GM12878 (cell line): ENCODE measurements around the gene RRBP1. TPM values are rescaled to one million over a fixed set of nuclear protein-coding genes. Genes with fewer than 3 reads are reported as not detected.

Experiments used
- ATAC-seq: fragments of 200-7000 bp; cut with Tn5 transposase; 3 replicates; pipeline ENCODE4 v1.9.1; 2020; ENCODE audit warnings: mild to moderate bottlenecking, moderate library complexity
- BruUV-seq: library from RNA; stranded (reverse); fragments of 400-500 nt; replicated peaks from 2 replicates; lab custom pipeline; 2021; lab: Mats Ljungman, UMichigan
- CTCF ChIA-PET: fragments of 300-600 bp; sonication (Branson Sonifier 250); formaldehyde crosslinking; extraction: SDS; loops from one replicate; lab custom pipeline; 2021; ENCODE audit warnings: inconsistent platforms; lab: Yijun Ruan, JAX
- POLR2A ChIA-PET: fragments of 350-600 bp; formaldehyde crosslinking; extraction: SDS; loops from one replicate; lab custom pipeline; 2021; ENCODE audit warnings: inconsistent platforms; lab: Charles Lee
- RAD21 ChIA-PET: fragments of 300-600 bp; sonication (Branson Sonifier 250); formaldehyde crosslinking; loops from one replicate; lab custom pipeline; 2023; ENCODE audit warnings: antibody characterized with exemption; ENCODE audit not compliant: unreplicated experiment; lab: Charles Lee
- SMC1A ChIA-PET: fragments of 300-600 bp; sonication (Branson Sonifier 250); formaldehyde crosslinking; loops from one replicate; lab custom pipeline; 2023; ENCODE audit not compliant: unreplicated experiment, uncharacterized antibody; lab: Charles Lee
- DNase-seq: peaks from one replicate; pipeline ENCODE4 v3.0.0-alpha.2; 2011; ENCODE audit warnings: low read depth, low spot score
- FAIRE-seq: peaks from 3 replicates; lab custom pipeline; 2011; peaks lifted over from hg19 to GRCh38; lab: Jason Lieb, UNC
- H2AFZ ChIP-seq: 2 replicates; pipeline ENCODE4 v1.6.0; 2011; ENCODE audit warnings: low read depth, low read length, control low read depth; ENCODE audit not compliant: control insufficient read depth
- H3K27ac ChIP-seq: 2 replicates; pipeline ENCODE4 v1.5.1; 2011; ENCODE audit warnings: control low read depth; ENCODE audit not compliant: control insufficient read depth, insufficient read depth
- H3K27me3 ChIP-seq, 2 experiments: replicated peaks in 1 of 2; 2 replicates each; pipeline versions ENCODE4 v1.6.0 to v1.6.1; 2011; ENCODE audit warnings: low read length in 1 of 2; ENCODE audit not compliant: control insufficient read depth in 2 of 2, insufficient read depth in 2 of 2
- H3K36me3 ChIP-seq, 2 experiments: 2 replicates each; pipeline ENCODE4 v1.5.1; 2011; ENCODE audit warnings: low read length in 1 of 2; ENCODE audit not compliant: control insufficient read depth in 2 of 2, insufficient read depth in 2 of 2
- H3K4me1 ChIP-seq: 2 replicates; pipeline ENCODE4 v1.6.1; 2011; ENCODE audit warnings: mild to moderate bottlenecking, low read length, moderate library complexity, mixed read lengths; ENCODE audit not compliant: control insufficient read depth, insufficient read depth
- H3K4me2 ChIP-seq: 2 replicates; pipeline ENCODE4 v1.6.0; 2011; ENCODE audit warnings: control low read depth; ENCODE audit not compliant: control insufficient read depth, insufficient read depth
- H3K4me3 ChIP-seq: fragments of 200-600 bp; sonication (generic); 2 replicates; pipeline ENCODE4 v1.5.1; 2016
- H3K79me2 ChIP-seq: 2 replicates; pipeline ENCODE4 v1.6.0; 2011; ENCODE audit warnings: low read length; ENCODE audit not compliant: control insufficient read depth, insufficient read depth
- H3K9ac ChIP-seq: 2 replicates; pipeline ENCODE4 v1.8.0; 2011; ENCODE audit warnings: low read length, control low read depth, mixed read lengths; ENCODE audit not compliant: control insufficient read depth, insufficient read depth
- H3K9me3 ChIP-seq: replicated peaks from 3 replicates; pipeline ENCODE4 v1.5.1; 2011; ENCODE audit warnings: mild to moderate bottlenecking, low read length; ENCODE audit not compliant: control insufficient read depth, insufficient read depth
- H4K20me1 ChIP-seq: 2 replicates; pipeline ENCODE4 v1.6.0; 2011; ENCODE audit not compliant: control insufficient read depth, insufficient read depth
- ATF7 ChIP-seq: fragments of 450-650 bp; IDR thresholded peaks from 2 replicates; pipeline ENCODE4 v1.6.1; 2016; ENCODE audit warnings: low read depth, mild to moderate bottlenecking
- HDGF ChIP-seq: fragments of 450-650 bp; IDR thresholded peaks from 2 replicates; pipeline ENCODE4 v1.6.1; 2016; ENCODE audit warnings: antibody characterized with exemption
- JUND ChIP-seq: IDR thresholded peaks from 2 replicates; pipeline ENCODE4 v1.6.1; 2012; ENCODE audit warnings: low read depth, mild to moderate bottlenecking, low read length, improper control_type of control experiment, moderate library complexity
- NFXL1 ChIP-seq: fragments of 450-650 bp; IDR thresholded peaks from 2 replicates; pipeline ENCODE4 v1.6.1; 2017; ENCODE audit warnings: antibody characterized with exemption, mild to moderate bottlenecking, borderline replicate concordance
- NFYA ChIP-seq: IDR thresholded peaks from 2 replicates; pipeline ENCODE4 v1.6.1; 2011; ENCODE audit warnings: low read depth, mild to moderate bottlenecking, low read length, improper control_type of control experiment, borderline replicate concordance
- NR2F1 ChIP-seq: fragments of 450-650 bp; conservative IDR thresholded peaks from 2 replicates; pipeline ENCODE4 v1.6.1; 2017; ENCODE audit warnings: mild to moderate bottlenecking
- NRF1 ChIP-seq: conservative IDR thresholded peaks from 2 replicates; pipeline ENCODE4 v1.6.1; 2011; ENCODE audit warnings: mild to moderate bottlenecking, low read depth, low read length, improper control_type of control experiment
- POU2F2 ChIP-seq: IDR thresholded peaks from 3 replicates; pipeline ENCODE4 v1.6.1; 2011; ENCODE audit warnings: low read depth, mild to moderate bottlenecking, low read length, borderline replicate concordance
- RAD51 ChIP-seq: fragments of 450-650 bp; IDR thresholded peaks from 2 replicates; pipeline ENCODE4 v1.6.1; 2016; ENCODE audit warnings: moderate library complexity, mild to moderate bottlenecking, inconsistent platforms
- RCOR1 ChIP-seq: conservative IDR thresholded peaks from 2 replicates; pipeline ENCODE4 v1.6.1; 2012; ENCODE audit warnings: low read depth, low read length, improper control_type of control experiment
- SMARCA5 ChIP-seq: fragments of 450-650 bp; IDR thresholded peaks from 2 replicates; pipeline ENCODE4 v1.6.1; 2017; ENCODE audit warnings: mild to moderate bottlenecking
- ZBED1 ChIP-seq: IDR thresholded peaks from 2 replicates; pipeline ENCODE4 v1.6.1; 2016; ENCODE audit warnings: borderline replicate concordance
- ZNF207 ChIP-seq: fragments of 450-650 bp; IDR thresholded peaks from 2 replicates; pipeline ENCODE4 v1.6.1; 2014; ENCODE audit warnings: antibody characterized with exemption, mild to moderate bottlenecking, borderline replicate concordance
- WGBS: methylation state at CpG from one replicate; pipeline ENCODE4 v1.1.6; 2016; ENCODE audit warnings: low lambda C conversion rate; ENCODE audit not compliant: insufficient replicate concordance, insufficient coverage; ENCODE audit errors: missing lambda C conversion rate; 5-methylcytosine and 5-hydroxymethylcytosine counted together
- in situ Hi-C: fragments of 300-500 bp; cut with MboI; formaldehyde crosslinking; loops from 9 replicates; pipeline ENCODE4 v1.14.3; 2018; ENCODE audit warnings: mixed read lengths
- intact Hi-C: fragments of 100-400 bp; cut with micrococcal nuclease; formaldehyde crosslinking; loops from one replicate; pipeline ENCODE4 v1.14.2; 2022; ENCODE audit not compliant: unreplicated experiment
- polyA plus RNA-seq, 11 experiments: library from polyadenylated mRNA; depleted of rRNA in 4 of 11; unstranded in 6 of 11; stranded (reverse) in 5 of 11; fragments of >200 nt; fragmentation: Nextera tagmentation in 4 of 11; fragmentation: Illumina TruSeq in 1 of 11; extraction: Ambion mirVana in 4 of 11; extraction: Trizol in 1 of 11; gene quantifications; 1 replicate in 1 of 11; 2 replicates in 10 of 11; pipeline versions ENCODE4 v1.2.1 to v1.2.3, GENCODE V29; 2011 to 2016; ENCODE audit warnings: inconsistent platforms in 2 of 11, missing spikeins in 2 of 11, low read depth in 1 of 11
- total RNA-seq, 4 experiments: library from RNA; depleted of rRNA in 3 of 4; stranded (reverse); fragments of >200 nt in 3 of 4; fragmentation: Illumina TruSeq in 1 of 4; extraction: Trizol in 1 of 4; gene quantifications; 2 replicates each; pipeline versions ENCODE4 v1.2.1 to v1.2.3, GENCODE V29; 2013 to 2021
- TF ChIP-seq, protein P1 (sequence below): fragments of 450-650 bp; IDR thresholded peaks from 2 replicates; pipeline ENCODE4 v1.6.1; 2017; ENCODE audit warnings: mild to moderate bottlenecking
- TF ChIP-seq, protein P2 (sequence below): fragments of 450-650 bp; IDR thresholded peaks from 2 replicates; pipeline ENCODE4 v1.6.1; 2016; ENCODE audit warnings: mild to moderate bottlenecking
- TF ChIP-seq, protein P3 (sequence below): IDR thresholded peaks from 2 replicates; pipeline ENCODE4 v1.6.1; 2012; ENCODE audit warnings: low read depth, low read length, improper control_type of control experiment
- TF ChIP-seq, protein P4 (sequence below): fragments of 150-350 bp; IDR thresholded peaks from 2 replicates; pipeline ENCODE4 v1.6.1; 2014; ENCODE audit warnings: mild to moderate bottlenecking, low read depth, low read length

The RRBP1 gene
- total and polyA plus RNA-seq, 10 of the 15 experiments (the other 5 are each of a cell fraction or from before 2014, with no cell fraction given), result 1.2 to 57.4 (median 24.6) TPM

DNA sequence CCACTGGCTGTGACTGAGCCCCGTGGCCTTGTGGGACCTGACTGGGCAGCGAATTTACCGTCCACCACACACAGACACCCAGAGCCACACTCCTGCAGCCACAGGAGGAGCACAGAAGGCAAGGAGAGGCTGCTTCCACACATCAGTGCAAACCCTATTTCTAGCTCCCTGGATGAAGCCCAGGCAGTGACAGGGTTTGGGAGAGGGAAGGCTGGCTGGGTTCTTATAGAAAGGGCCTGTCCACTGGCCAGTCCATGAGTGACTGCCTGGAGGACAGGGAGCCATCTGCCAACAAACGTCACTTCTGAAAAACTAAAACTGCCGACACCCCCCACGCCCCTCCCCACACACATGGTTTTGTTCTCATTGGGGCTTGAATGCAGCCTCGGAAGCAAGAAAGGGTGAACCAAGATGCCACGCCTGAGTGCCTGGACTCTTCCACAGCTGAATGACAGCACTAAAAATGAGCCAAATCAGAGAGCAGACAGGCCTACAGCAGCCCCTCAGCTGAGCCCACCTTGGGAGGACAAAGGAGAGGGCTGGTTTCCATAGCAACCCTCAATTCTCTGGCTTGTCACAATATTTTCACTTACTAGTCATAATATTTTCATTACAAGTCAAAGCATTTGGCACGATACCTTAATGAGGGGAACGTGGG, 38.4 kb downstream of the RRBP1 start:
- no peaks in the 10 kb centered on the region for H3K9me3 ChIP-seq
- RAD21 ChIA-PET, result no interaction called here
- DNase-seq (no peak), FAIRE-seq (no peak), ATAC-seq (no peak)
- SMC1A ChIA-PET, result interaction anchor here (0.5 to 1.2 kb wide), 2 partner anchors 78 to 295 kb away, joined by 3 to 4 read pairs; no protein-coding TSS in a partner anchor
- no peaks in the 10 kb centered on the region; the same call in 1 of the 2 replicates for H3K79me2 ChIP-seq
- CTCF ChIA-PET, result interaction anchor here (1.0 kb wide), 1 partner anchor 295 kb away, joined by 3 read pairs; no protein-coding TSS in a partner anchor
- no peaks in the 10 kb centered on the region for H4K20me1 ChIP-seq
- H2AFZ ChIP-seq, result no peak overlapping the region
- 77% methylated on average over 10 of the region's 10 CpGs for whole genome bisulfite sequencing
- no peaks in the 10 kb centered on the region for H3K27me3 ChIP-seq
- H3K4me2 ChIP-seq, result no peak overlapping the region
- peaks cover 5% of the 10 kb centered on the region; the same call in 1 of the 2 replicates for H3K4me1 ChIP-seq
- POLR2A ChIA-PET, result interaction anchor here (0.5 kb wide), 1 partner anchor 251 kb away, joined by 3 read pairs; no protein-coding TSS in a partner anchor
- peaks cover 4 to 11% of the 10 kb centered on the region in 2 experiments for H3K36me3 ChIP-seq
- H3K4me3 ChIP-seq, result no peak overlapping the region
- intact Hi-C loops, result no loop called here
- no peak overlapping the region for H3K27ac ChIP-seq
- TF ChIP-seq NFXL1 (no peak), ATF7 (no peak), POU2F2 (no peak), ZNF207 (no peak), ZBED1 (no peak), NRF1 (no peak), SMARCA5 (no peak), RAD51 (no peak), HDGF (no peak), NFYA (no peak), NR2F1 (no peak), RCOR1 (no peak), JUND (no peak)
- TF ChIP-seq, protein P1, sequence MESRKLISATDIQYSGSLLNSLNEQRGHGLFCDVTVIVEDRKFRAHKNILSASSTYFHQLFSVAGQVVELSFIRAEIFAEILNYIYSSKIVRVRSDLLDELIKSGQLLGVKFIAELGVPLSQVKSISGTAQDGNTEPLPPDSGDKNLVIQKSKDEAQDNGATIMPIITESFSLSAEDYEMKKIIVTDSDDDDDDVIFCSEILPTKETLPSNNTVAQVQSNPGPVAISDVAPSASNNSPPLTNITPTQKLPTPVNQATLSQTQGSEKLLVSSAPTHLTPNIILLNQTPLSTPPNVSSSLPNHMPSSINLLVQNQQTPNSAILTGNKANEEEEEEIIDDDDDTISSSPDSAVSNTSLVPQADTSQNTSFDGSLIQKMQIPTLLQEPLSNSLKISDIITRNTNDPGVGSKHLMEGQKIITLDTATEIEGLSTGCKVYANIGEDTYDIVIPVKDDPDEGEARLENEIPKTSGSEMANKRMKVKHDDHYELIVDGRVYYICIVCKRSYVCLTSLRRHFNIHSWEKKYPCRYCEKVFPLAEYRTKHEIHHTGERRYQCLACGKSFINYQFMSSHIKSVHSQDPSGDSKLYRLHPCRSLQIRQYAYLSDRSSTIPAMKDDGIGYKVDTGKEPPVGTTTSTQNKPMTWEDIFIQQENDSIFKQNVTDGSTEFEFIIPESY, result no peak
- TF ChIP-seq, protein P2, sequence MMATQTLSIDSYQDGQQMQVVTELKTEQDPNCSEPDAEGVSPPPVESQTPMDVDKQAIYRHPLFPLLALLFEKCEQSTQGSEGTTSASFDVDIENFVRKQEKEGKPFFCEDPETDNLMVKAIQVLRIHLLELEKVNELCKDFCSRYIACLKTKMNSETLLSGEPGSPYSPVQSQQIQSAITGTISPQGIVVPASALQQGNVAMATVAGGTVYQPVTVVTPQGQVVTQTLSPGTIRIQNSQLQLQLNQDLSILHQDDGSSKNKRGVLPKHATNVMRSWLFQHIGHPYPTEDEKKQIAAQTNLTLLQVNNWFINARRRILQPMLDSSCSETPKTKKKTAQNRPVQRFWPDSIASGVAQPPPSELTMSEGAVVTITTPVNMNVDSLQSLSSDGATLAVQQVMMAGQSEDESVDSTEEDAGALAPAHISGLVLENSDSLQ, result no peak
- TF ChIP-seq, protein P3, sequence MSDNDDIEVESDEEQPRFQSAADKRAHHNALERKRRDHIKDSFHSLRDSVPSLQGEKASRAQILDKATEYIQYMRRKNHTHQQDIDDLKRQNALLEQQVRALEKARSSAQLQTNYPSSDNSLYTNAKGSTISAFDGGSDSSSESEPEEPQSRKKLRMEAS, result no peak
- TF ChIP-seq, protein P4, sequence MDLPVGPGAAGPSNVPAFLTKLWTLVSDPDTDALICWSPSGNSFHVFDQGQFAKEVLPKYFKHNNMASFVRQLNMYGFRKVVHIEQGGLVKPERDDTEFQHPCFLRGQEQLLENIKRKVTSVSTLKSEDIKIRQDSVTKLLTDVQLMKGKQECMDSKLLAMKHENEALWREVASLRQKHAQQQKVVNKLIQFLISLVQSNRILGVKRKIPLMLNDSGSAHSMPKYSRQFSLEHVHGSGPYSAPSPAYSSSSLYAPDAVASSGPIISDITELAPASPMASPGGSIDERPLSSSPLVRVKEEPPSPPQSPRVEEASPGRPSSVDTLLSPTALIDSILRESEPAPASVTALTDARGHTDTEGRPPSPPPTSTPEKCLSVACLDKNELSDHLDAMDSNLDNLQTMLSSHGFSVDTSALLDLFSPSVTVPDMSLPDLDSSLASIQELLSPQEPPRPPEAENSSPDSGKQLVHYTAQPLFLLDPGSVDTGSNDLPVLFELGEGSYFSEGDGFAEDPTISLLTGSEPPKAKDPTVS, result no peak
- no TSS peak for BruUV-seq
- no peak overlapping the region for H3K9ac ChIP-seq
- in situ Hi-C loops, result no loop called here
